HepG2 (cell line): ENCODE measurements around the gene METTL1. TPM values are rescaled to one million over a fixed set of nuclear protein-coding genes. Genes with fewer than 3 reads are reported as not detected.

Experiments used
- AHDC1 ChIP-seq: sonication (generic); formaldehyde crosslinking; IDR thresholded peaks from 2 replicates; pipeline ENCODE4 v1.5.1; 2020; ENCODE audit warnings: mild to moderate bottlenecking, missing genetic modification reagents, borderline replicate concordance
- CBFB ChIP-seq: sonication (generic); formaldehyde crosslinking; IDR thresholded peaks from 2 replicates; pipeline ENCODE4 v1.4.0; 2020; ENCODE audit warnings: missing genetic modification reagents
- HNRNPUL1 ChIP-seq: fragments of 200-400 bp; formaldehyde crosslinking; IDR thresholded peaks from 2 replicates; pipeline ENCODE4 v1.6.1; 2017; ENCODE audit warnings: low read depth, mild to moderate bottlenecking, low read length, moderate library complexity
- LBX2 ChIP-seq: sonication (generic); formaldehyde crosslinking; IDR thresholded peaks from 2 replicates; pipeline ENCODE4 v1.5.0; 2020; ENCODE audit warnings: missing genetic modification reagents, mild to moderate bottlenecking, borderline replicate concordance
- MYC ChIP-seq: sonication (generic); formaldehyde crosslinking; IDR thresholded peaks from 2 replicates; pipeline ENCODE4 v1.9.0; 2021; ENCODE audit warnings: missing genetic modification reagents, borderline replicate concordance
- POGZ ChIP-seq: sonication (generic); formaldehyde crosslinking; IDR thresholded peaks from 2 replicates; pipeline ENCODE4 v1.4.0; 2020; ENCODE audit warnings: mild to moderate bottlenecking, missing genetic modification reagents
- ZNF432 ChIP-seq: sonication (generic); formaldehyde crosslinking; IDR thresholded peaks from 2 replicates; pipeline ENCODE4 v1.5.0; 2020; ENCODE audit warnings: missing genetic modification reagents, mild to moderate bottlenecking, borderline replicate concordance
- ZNF784 ChIP-seq: sonication (generic); formaldehyde crosslinking; IDR thresholded peaks from 2 replicates; pipeline ENCODE4 v1.5.1; 2020; ENCODE audit warnings: missing genetic modification reagents, mild to moderate bottlenecking, borderline replicate concordance
- ZSCAN29 ChIP-seq: sonication (generic); formaldehyde crosslinking; conservative IDR thresholded peaks from 2 replicates; pipeline ENCODE4 v1.4.0; 2020; ENCODE audit warnings: mild to moderate bottlenecking, missing genetic modification reagents
- polyA plus RNA-seq, 8 experiments: library from polyadenylated mRNA; depleted of rRNA in 3 of 8; stranded (reverse) in 7 of 8; unstranded in 1 of 8; fragments of >200 nt; fragmentation: Illumina TruSeq in 4 of 8; extraction: Trizol in 4 of 8; gene quantifications; 2 replicates each; pipeline versions ENCODE4 v1.2.1 to v1.2.3, GENCODE V29; 2011 to 2016; ENCODE audit warnings: low read depth in 4 of 8, missing spikeins in 1 of 8, mixed read lengths in 1 of 8; ENCODE audit not compliant: insufficient read depth in 1 of 8
- total RNA-seq, 5 experiments: library from RNA; depleted of rRNA; stranded (reverse); fragments of >200 nt; fragmentation: Illumina TruSeq; extraction: Trizol; gene quantifications; 2 replicates each; pipeline ENCODE4 v1.2.3, GENCODE V29; 2016; ENCODE audit warnings: low read depth in 1 of 5
- TF ChIP-seq, protein P1 (sequence below): sonication (generic); formaldehyde crosslinking; IDR thresholded peaks from 2 replicates; pipeline ENCODE4 v1.4.0; 2020; ENCODE audit warnings: missing genetic modification reagents
- TF ChIP-seq, protein P2 (sequence below): sonication (generic); formaldehyde crosslinking; IDR thresholded peaks from 2 replicates; pipeline ENCODE4 v1.4.0; 2020; ENCODE audit warnings: mild to moderate bottlenecking, missing genetic modification reagents, borderline replicate concordance

METTL1 gene
- total and polyA plus RNA-seq, 2 of the 13 experiments (the other 11 are each of a cell fraction or from before 2014, with no cell fraction given): 34.7 to 36.9 TPM

DNA sequence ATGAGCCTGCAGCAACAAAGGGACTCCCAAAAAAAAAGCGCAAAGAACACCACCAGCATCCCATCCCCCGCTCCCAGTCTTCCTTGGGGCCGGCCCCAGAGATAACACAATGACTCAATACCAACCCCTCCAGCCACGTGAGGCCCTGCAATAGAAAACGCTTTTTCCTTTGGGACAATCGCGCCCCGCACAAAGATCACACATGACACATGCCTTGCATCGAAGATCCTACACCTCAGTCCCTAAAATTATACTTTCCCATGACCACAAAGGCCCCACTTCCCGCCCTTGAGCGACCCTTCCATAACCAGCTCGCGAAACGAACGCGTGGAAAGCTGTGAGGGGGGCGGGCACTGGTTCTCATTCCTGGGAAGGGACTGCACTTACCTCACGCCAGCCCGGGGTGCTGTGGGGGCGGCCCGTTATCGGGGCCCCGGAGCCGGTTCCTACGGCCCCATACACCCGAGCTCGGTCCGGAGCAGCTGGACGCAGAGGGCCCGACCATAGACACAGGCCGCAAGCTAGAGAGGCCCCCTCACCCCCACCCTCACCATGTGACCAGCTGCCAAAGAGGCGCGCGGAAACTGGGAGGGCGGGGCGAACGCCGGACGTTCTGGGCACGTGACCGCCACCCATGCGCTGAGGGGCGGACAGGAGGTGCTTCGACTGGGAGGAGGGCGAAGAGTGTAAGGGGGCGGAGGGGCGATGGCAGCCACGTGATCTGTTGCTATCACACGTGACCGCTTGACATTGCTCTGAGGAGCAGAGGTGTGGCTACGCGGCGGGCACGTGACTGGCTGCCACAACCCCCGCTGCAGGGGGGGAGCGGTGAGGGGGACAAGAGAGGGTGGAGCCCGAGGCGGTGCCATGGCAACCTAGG, 19.9 kb downstream of the METTL1 start, which contains the start of gene CDK4 (continued):
- TF ChIP-seq AHDC1 (peak; percentile 74), CBFB (CRISPR knock-in tag) (peak; percentile 72), HNRNPUL1 (0 out of 2 replicates have a peak, but pooled peaks have one; percentile 48), ZNF784 (CRISPR knock-in tag) (peak; percentile 62), ZSCAN29 (CRISPR knock-in tag) (no peak), POGZ (CRISPR knock-in tag) (peak; percentile 73; the same call in 1 of the 2 replicates), ZNF432 (no peak), LBX2 (CRISPR knock-in tag) (peak; percentile 5; the same call in 1 of the 2 replicates), MYC (CRISPR knock-in tag) (peak; percentile 98)
- TF ChIP-seq, protein P1, sequence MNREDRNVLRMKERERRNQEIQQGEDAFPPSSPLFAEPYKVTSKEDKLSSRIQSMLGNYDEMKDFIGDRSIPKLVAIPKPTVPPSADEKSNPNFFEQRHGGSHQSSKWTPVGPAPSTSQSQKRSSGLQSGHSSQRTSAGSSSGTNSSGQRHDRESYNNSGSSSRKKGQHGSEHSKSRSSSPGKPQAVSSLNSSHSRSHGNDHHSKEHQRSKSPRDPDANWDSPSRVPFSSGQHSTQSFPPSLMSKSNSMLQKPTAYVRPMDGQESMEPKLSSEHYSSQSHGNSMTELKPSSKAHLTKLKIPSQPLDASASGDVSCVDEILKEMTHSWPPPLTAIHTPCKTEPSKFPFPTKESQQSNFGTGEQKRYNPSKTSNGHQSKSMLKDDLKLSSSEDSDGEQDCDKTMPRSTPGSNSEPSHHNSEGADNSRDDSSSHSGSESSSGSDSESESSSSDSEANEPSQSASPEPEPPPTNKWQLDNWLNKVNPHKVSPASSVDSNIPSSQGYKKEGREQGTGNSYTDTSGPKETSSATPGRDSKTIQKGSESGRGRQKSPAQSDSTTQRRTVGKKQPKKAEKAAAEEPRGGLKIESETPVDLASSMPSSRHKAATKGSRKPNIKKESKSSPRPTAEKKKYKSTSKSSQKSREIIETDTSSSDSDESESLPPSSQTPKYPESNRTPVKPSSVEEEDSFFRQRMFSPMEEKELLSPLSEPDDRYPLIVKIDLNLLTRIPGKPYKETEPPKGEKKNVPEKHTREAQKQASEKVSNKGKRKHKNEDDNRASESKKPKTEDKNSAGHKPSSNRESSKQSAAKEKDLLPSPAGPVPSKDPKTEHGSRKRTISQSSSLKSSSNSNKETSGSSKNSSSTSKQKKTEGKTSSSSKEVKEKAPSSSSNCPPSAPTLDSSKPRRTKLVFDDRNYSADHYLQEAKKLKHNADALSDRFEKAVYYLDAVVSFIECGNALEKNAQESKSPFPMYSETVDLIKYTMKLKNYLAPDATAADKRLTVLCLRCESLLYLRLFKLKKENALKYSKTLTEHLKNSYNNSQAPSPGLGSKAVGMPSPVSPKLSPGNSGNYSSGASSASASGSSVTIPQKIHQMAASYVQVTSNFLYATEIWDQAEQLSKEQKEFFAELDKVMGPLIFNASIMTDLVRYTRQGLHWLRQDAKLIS (CRISPR knock-in tag): no peak
- TF ChIP-seq, protein P2, sequence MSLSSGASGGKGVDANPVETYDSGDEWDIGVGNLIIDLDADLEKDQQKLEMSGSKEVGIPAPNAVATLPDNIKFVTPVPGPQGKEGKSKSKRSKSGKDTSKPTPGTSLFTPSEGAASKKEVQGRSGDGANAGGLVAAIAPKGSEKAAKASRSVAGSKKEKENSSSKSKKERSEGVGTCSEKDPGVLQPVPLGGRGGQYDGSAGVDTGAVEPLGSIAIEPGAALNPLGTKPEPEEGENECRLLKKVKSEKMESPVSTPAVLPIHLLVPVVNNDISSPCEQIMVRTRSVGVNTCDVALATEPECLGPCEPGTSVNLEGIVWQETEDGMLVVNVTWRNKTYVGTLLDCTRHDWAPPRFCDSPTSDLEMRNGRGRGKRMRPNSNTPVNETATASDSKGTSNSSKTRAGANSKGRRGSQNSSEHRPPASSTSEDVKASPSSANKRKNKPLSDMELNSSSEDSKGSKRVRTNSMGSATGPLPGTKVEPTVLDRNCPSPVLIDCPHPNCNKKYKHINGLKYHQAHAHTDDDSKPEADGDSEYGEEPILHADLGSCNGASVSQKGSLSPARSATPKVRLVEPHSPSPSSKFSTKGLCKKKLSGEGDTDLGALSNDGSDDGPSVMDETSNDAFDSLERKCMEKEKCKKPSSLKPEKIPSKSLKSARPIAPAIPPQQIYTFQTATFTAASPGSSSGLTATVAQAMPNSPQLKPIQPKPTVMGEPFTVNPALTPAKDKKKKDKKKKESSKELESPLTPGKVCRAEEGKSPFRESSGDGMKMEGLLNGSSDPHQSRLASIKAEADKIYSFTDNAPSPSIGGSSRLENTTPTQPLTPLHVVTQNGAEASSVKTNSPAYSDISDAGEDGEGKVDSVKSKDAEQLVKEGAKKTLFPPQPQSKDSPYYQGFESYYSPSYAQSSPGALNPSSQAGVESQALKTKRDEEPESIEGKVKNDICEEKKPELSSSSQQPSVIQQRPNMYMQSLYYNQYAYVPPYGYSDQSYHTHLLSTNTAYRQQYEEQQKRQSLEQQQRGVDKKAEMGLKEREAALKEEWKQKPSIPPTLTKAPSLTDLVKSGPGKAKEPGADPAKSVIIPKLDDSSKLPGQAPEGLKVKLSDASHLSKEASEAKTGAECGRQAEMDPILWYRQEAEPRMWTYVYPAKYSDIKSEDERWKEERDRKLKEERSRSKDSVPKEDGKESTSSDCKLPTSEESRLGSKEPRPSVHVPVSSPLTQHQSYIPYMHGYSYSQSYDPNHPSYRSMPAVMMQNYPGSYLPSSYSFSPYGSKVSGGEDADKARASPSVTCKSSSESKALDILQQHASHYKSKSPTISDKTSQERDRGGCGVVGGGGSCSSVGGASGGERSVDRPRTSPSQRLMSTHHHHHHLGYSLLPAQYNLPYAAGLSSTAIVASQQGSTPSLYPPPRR (CRISPR knock-in tag): peak; percentile 85
